Measurements from ENCODE around the gene DAGLA. TPM values are rescaled to one million over a fixed set of nuclear protein-coding genes. Genes with fewer than 3 reads are reported as not detected.

Gene DAGLA
- total RNA-seq, 2 experiments from 2014 or later: 0.05 TPM; not detected in 1

GRCh38 chr11:61718046-61718531, 37.9 kb downstream of the DAGLA start:
- Mint-ChIP-seq H3K27ac (no peak overlapping the region), H3K4me1 (ENCODE audit: low read depth) (no peaks in the 10 kb centered on the region), H3K27me3 (no peaks in the 10 kb centered on the region), H3K9me3 (no peaks in the 10 kb centered on the region), H3K36me3 (ENCODE audit: low read depth) (no peaks in the 10 kb centered on the region), H3K4me3 (no peak overlapping the region)
- ATAC-seq: no peak
- no peak for TF ChIP-seq CTCF (IDR thresholded peaks at IDR 0.05)
- POLR2A ChIA-PET: interaction anchor here (1.1 kb wide), 1 partner anchor 10 kb away, joined by 4 read pairs; no protein-coding TSS in a partner anchor
- intact Hi-C loops (cut with micrococcal nuclease): no loop called here
- no peak for DNase-seq
- CTCF ChIA-PET: interaction anchor here (2.6 kb wide), 1 partner anchor 15 kb away, joined by 11 read pairs; no protein-coding TSS in a partner anchor

GRCh38 chr11:61718621-61719302, 38.6 kb downstream of the DAGLA start:
- Mint-ChIP-seq H3K9me3 (no peaks in the 10 kb centered on the region), H3K4me3 (no peak overlapping the region), H3K4me1 (ENCODE audit: low read depth) (no peaks in the 10 kb centered on the region), H3K27me3 (no peaks in the 10 kb centered on the region), H3K27ac (no peak overlapping the region), H3K36me3 (ENCODE audit: low read depth) (no peaks in the 10 kb centered on the region)
- TF ChIP-seq CTCF (IDR thresholded peaks at IDR 0.05): no peak
- no peak for DNase-seq
- POLR2A ChIA-PET: interaction anchor here (1.1 kb wide), 1 partner anchor 11 kb away, joined by 4 read pairs; no protein-coding TSS in a partner anchor
- no peak for ATAC-seq
- intact Hi-C loops (cut with micrococcal nuclease): no loop called here
- CTCF ChIA-PET: interaction anchor here (0.8 to 2.6 kb wide), 3 partner anchors 11 to 363 kb away, joined by 3 to 11 read pairs (median 4); no protein-coding TSS in a partner anchor

- no peak for TF ChIP-seq CTCF (IDR thresholded peaks at IDR 0.05)
- CTCF ChIA-PET: interaction anchor here (1.3 to 2.6 kb wide), 2 partner anchors 10 to 13 kb away, joined by 3 to 11 read pairs; no protein-coding TSS in a partner anchor
- H3K4me1 Mint-ChIP-seq (ENCODE audit: low read depth): no peaks in the 10 kb centered on the region
- DNase-seq: no peak
- POLR2A ChIA-PET: no interaction called here
- ATAC-seq: no peak
- H3K27me3 Mint-ChIP-seq: no peaks in the 10 kb centered on the region
- H3K36me3 Mint-ChIP-seq (ENCODE audit: low read depth): no peaks in the 10 kb centered on the region
- intact Hi-C loops (cut with micrococcal nuclease): no loop called here
- no peaks in the 10 kb centered on the region for H3K9me3 Mint-ChIP-seq
- H3K27ac Mint-ChIP-seq: no peak overlapping the region
- H3K4me3 Mint-ChIP-seq: no peak overlapping the region
Observed at GRCh38 chr11:61719978-61720377, 39.8 kb downstream of the DAGLA start.

GRCh38 chr11:61720597-61720996, 40.4 kb downstream of the DAGLA start:
- ChIA-PET POLR2A (interaction anchor here (0.8 kb wide), 1 partner anchor 18 kb away, joined by 3 read pairs; no protein-coding TSS in a partner anchor), CTCF (no interaction called here)
- H3K4me1 Mint-ChIP-seq (ENCODE audit: low read depth): no peaks in the 10 kb centered on the region
- no peaks in the 10 kb centered on the region for H3K27me3 Mint-ChIP-seq
- DNase-seq: no peak
- no peak overlapping the region for H3K4me3 Mint-ChIP-seq
- intact Hi-C loops (cut with micrococcal nuclease): no loop called here
- TF ChIP-seq CTCF (IDR thresholded peaks at IDR 0.05): no peak
- no peak for ATAC-seq
- H3K9me3 Mint-ChIP-seq: no peaks in the 10 kb centered on the region
- H3K27ac Mint-ChIP-seq: no peak overlapping the region
- no peaks in the 10 kb centered on the region for H3K36me3 Mint-ChIP-seq (ENCODE audit: low read depth)

- intact Hi-C loops (cut with micrococcal nuclease): no loop called here
- H3K9me3 Mint-ChIP-seq: no peaks in the 10 kb centered on the region
Observed at GRCh38 chr11:61724437-61724836, 44.2 kb downstream of the DAGLA start.

More at GRCh38 chr11:61724437-61724836, 44.2 kb downstream of the DAGLA start:
- CTCF ChIA-PET: interaction anchor here (1.4 to 2.6 kb wide), 2 partner anchors 9 to 23 kb away, joined by 5 to 18 read pairs; no protein-coding TSS in a partner anchor
- TF ChIP-seq CTCF (IDR thresholded peaks at IDR 0.05): no peak
- no peak for ATAC-seq
- no peaks in the 10 kb centered on the region for H3K36me3 Mint-ChIP-seq (ENCODE audit: low read depth)
- H3K4me1 Mint-ChIP-seq (ENCODE audit: low read depth): peaks cover 4% of the 10 kb centered on the region
- POLR2A ChIA-PET: interaction anchor here (1.6 kb wide), 1 partner anchor 22 kb away, joined by 4 read pairs; no protein-coding TSS in a partner anchor
- no peaks in the 10 kb centered on the region for H3K27me3 Mint-ChIP-seq
- H3K27ac Mint-ChIP-seq: no peak overlapping the region
- no peak overlapping the region for H3K4me3 Mint-ChIP-seq
- DNase-seq: no peak

All from activated CD8-positive, alpha-beta T cell treated with anti-CD3 and anti-CD28 coated beads for 36 hours (primary cell).